ENCODE results near the gene COL4A2.

COL4A2 gene

GRCh38 chr13:110323172-110323891 lies 16.2 kb downstream of the COL4A2 start:
- DNase-seq, result no peak

- DNase-seq, result no peak
Measured at GRCh38 chr13:110324026-110324749, 17.1 kb downstream of the COL4A2 start.

- DNase-seq, result no peak
Measured at GRCh38 chr13:110326263-110326904, 19.3 kb downstream of the COL4A2 start.

GRCh38 chr13:110327051-110327721 lies 20.1 kb downstream of the COL4A2 start:
- DNase-seq, result no peak

GRCh38 chr13:110328573-110328972 lies 21.5 kb downstream of the COL4A2 start:
- no peak for DNase-seq

- DNase-seq, result no peak
Measured at GRCh38 chr13:110329258-110329657, 22.2 kb downstream of the COL4A2 start.

GRCh38 chr13:110329798-110330461 lies 22.8 kb downstream of the COL4A2 start:
- DNase-seq, result no peak

- no peak for DNase-seq
Measured at GRCh38 chr13:110330491-110331011, 23.5 kb downstream of the COL4A2 start.

GRCh38 chr13:110331362-110331761 lies 24.3 kb downstream of the COL4A2 start:
- DNase-seq, result no peak

- no peak for DNase-seq
Measured at GRCh38 chr13:110332750-110333149, 25.7 kb downstream of the COL4A2 start.

GRCh38 chr13:110333837-110334236 lies 26.8 kb downstream of the COL4A2 start:
- no peak for DNase-seq

GRCh38 chr13:110334256-110334655 lies 27.2 kb downstream of the COL4A2 start:
- no peak for DNase-seq

GRCh38 chr13:110334841-110335490 lies 27.9 kb downstream of the COL4A2 start:
- DNase-seq, result no peak

- DNase-seq, result no peak
Measured at GRCh38 chr13:110336108-110336507, 29.0 kb downstream of the COL4A2 start.

GRCh38 chr13:110336681-110337080 lies 29.6 kb downstream of the COL4A2 start:
- DNase-seq, result no peak

GRCh38 chr13:110337247-110337646 lies 30.2 kb downstream of the COL4A2 start:
- DNase-seq, result no peak

GRCh38 chr13:110338441-110339101 lies 31.5 kb downstream of the COL4A2 start:
- no peak for DNase-seq

- no peak for DNase-seq
Measured at GRCh38 chr13:110339263-110339662, 32.2 kb downstream of the COL4A2 start.

GRCh38 chr13:110339975-110340550 lies 33.0 kb downstream of the COL4A2 start:
- DNase-seq, result no peak

GRCh38 chr13:110340812-110341444 lies 33.8 kb downstream of the COL4A2 start:
- peak; percentile 48 to 60 for DNase-seq

Measured in activated CD4-positive, alpha-beta T cell treated with anti-CD3 and anti-CD28 coated beads for 4 hours (primary cell).